Lower leg skin (tissue), 4 donors: Measurements from ENCODE around the gene CALHM4. TPM values are rescaled to one million over a fixed set of nuclear protein-coding genes. Genes with fewer than 3 reads are reported as not detected.

Source experiments
- DNase-seq, 2 donors: peaks; one replicate each; pipeline ENCODE4 v3.0.0-alpha.2; 2019; ENCODE audit warnings: low spot score in 2 of 2
- H3K4me3 ChIP-seq: fragments of 200-600 bp; sonication (generic); 2 replicates; pipeline ENCODE4 v1.5.1; 2017; ENCODE audit warnings: mild to moderate bottlenecking, low read depth; ENCODE audit not compliant: poor library complexity, severe bottlenecking
- POLR2A ChIP-seq, 2 donors: fragments of 450-650 bp; IDR thresholded peaks; one replicate each; pipeline ENCODE4 v1.6.1; 2016 to 2017; ENCODE audit warnings: antibody characterized with exemption in 2 of 2, mild to moderate bottlenecking in 1 of 2, moderate library complexity in 1 of 2
- WGBS, 2 donors: methylation state at CpG; one replicate each; pipeline ENCODE4 v1.1.5; 2018; 5-methylcytosine and 5-hydroxymethylcytosine counted together
- intact Hi-C: fragments of 100-400 bp; cut with DNase I; formaldehyde crosslinking; loops from one replicate; pipeline ENCODE4 v1.15.0; 2023; ENCODE audit warnings: low total_unique reads
- total RNA-seq, 4 donors: library from RNA; depleted of rRNA; stranded (reverse); fragments of >200 nt; gene quantifications; one replicate each; pipeline ENCODE4 v1.1.0, GENCODE V29; 2016
- TF ChIP-seq, protein P1 (sequence below), 3 donors: fragments of 450-650 bp; IDR thresholded peaks; one replicate each; pipeline ENCODE4 v1.5.1; 2016; ENCODE audit warnings: antibody characterized with exemption in 3 of 3, mild to moderate bottlenecking in 3 of 3, moderate library complexity in 2 of 3

Gene CALHM4, protein sequence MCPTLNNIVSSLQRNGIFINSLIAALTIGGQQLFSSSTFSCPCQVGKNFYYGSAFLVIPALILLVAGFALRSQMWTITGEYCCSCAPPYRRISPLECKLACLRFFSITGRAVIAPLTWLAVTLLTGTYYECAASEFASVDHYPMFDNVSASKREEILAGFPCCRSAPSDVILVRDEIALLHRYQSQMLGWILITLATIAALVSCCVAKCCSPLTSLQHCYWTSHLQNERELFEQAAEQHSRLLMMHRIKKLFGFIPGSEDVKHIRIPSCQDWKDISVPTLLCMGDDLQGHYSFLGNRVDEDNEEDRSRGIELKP
- total RNA-seq = 1 to 10 TPM in 1 of 4 donors, not detected in 3; 4.5 TPM

DNA sequence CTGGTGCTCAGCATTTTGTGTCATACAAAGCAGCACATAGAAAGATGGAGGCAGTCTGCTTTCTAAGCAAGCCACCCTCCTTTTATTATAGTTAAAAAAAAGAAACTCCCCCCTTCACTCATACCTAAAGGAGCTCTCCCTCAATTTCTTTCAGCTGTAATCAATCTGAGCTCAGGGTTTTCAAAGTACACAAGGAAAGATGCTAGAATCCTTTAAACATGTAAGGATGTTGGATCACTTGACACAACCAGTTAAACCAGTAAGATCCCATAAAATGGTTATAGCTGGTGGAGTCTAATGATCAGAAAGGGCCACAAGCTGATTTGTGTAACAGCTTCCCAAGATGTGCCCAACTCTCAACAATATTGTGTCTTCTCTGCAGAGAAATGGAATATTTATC is at the start of gene CALHM4:
CALHM4 (plus strand) TSS at position 301 of the 400 bp plus-strand sequence; CDS start at position 344, 43 bp downstream.
- no peak within 1 kb of the TSS for H3K4me3 ChIP-seq
- intact Hi-C loops = no loop called here
- no peak for DNase-seq
- no peak for TF ChIP-seq POLR2A (IDR thresholded peaks at IDR 0.05)
- TF ChIP-seq, protein P1, sequence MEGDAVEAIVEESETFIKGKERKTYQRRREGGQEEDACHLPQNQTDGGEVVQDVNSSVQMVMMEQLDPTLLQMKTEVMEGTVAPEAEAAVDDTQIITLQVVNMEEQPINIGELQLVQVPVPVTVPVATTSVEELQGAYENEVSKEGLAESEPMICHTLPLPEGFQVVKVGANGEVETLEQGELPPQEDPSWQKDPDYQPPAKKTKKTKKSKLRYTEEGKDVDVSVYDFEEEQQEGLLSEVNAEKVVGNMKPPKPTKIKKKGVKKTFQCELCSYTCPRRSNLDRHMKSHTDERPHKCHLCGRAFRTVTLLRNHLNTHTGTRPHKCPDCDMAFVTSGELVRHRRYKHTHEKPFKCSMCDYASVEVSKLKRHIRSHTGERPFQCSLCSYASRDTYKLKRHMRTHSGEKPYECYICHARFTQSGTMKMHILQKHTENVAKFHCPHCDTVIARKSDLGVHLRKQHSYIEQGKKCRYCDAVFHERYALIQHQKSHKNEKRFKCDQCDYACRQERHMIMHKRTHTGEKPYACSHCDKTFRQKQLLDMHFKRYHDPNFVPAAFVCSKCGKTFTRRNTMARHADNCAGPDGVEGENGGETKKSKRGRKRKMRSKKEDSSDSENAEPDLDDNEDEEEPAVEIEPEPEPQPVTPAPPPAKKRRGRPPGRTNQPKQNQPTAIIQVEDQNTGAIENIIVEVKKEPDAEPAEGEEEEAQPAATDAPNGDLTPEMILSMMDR (IDR thresholded peaks at IDR 0.05) = no peak

DNA sequence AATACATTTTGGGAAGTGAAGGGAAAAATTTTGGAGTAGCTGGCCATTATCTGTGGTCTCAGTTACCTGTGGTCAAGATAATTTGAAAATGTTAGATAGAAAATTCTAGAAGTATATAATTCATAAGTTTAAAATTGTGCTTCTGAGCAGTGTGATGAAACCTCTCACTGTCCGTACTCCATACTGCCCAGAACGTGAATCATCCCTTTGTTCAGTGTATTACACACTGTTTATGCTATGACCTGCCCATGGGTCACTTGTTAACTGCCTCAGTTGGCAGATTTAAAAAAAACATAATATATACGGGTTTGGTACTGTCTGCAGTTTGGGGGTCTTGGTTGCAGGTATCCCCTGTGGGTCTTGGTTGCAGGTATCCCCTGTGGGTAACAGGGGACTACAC is 46.2 kb upstream of the CALHM4 start:
- TF ChIP-seq, protein P1 (IDR thresholded peaks at IDR 0.05) = no peak
- TF ChIP-seq POLR2A (IDR thresholded peaks at IDR 0.05) = no peak

DNA sequence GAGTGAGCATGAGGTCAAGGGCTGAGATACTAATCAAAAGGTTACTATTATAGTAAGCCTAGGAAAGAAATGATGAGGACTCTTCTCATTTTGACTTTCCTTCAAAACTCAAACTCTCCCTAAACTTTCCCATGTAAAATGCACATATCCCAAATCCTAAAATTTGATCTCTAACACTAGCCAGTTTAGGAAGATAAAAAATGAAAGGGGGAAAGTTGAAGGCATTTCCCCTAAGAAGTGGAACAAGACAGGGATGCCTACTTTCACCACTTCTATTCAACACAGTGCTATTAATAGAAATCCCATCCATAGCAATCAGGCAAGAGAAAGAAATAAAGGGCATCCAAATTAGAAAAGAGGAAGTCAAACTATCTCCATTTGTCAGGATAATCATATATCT is 45.0 kb upstream of the CALHM4 start:
- TF ChIP-seq, protein P1 (IDR thresholded peaks at IDR 0.05) = no peak
- no peak for TF ChIP-seq POLR2A (IDR thresholded peaks at IDR 0.05)
- intact Hi-C loops = no loop called here
- DNase-seq = no peak
- H3K4me3 ChIP-seq = no peak overlapping the region

More for the DNA sequence above, 46.2 kb upstream of the CALHM4 start:
- DNase-seq = no peak
- WGBS, 2 donors = 82 to 89% methylated on average over 3 of the region's 3 CpGs
- H3K4me3 ChIP-seq = no peak overlapping the region
- intact Hi-C loops = no loop called here

DNA sequence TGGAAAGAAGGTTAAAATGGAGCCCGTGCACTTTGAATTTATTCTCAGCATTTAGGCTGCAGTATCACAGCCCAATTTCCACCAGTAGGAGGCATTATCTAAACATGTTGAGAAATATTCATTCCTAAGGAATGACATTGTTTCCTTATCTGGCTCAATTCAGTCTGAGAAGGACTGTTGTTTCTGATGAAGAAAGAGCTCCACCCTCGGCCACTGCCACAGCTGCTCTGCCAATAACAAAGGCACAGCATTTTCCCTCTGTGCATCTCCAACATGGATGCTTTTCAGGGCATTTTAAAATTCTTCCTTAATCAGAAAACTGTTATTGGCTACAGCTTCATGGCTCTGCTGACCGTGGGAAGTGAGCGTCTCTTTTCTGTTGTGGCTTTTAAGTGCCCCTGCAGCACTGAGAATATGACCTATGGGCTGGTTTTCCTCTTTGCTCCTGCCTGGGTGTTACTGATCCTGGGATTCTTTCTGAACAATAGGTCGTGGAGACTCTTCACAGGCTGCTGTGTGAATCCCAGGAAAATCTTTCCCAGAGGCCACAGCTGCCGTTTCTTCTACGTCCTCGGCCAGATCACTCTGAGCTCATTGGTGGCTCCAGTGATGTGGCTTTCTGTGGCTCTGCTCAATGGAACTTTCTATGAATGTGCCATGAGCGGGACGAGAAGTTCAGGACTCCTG is 42.0 kb upstream of the CALHM4 start, which contains the start of gene CALHM5:
CALHM5 (plus strand) TSS at position 216 of the 687 bp plus-strand sequence; CDS start at position 274, 58 bp downstream.
- peak within 1 kb of the TSS; percentile 30 for H3K4me3 ChIP-seq
- intact Hi-C loops = no loop called here
- TF ChIP-seq, protein P1 (IDR thresholded peaks at IDR 0.05) = no peak
- TF ChIP-seq POLR2A (IDR thresholded peaks at IDR 0.05) = no peak
- 47 to 59% methylated on average over 10 of the region's 10 CpGs for WGBS, 2 donors
- DNase-seq = peak in 1 of 2 donors; percentile 39

DNA sequence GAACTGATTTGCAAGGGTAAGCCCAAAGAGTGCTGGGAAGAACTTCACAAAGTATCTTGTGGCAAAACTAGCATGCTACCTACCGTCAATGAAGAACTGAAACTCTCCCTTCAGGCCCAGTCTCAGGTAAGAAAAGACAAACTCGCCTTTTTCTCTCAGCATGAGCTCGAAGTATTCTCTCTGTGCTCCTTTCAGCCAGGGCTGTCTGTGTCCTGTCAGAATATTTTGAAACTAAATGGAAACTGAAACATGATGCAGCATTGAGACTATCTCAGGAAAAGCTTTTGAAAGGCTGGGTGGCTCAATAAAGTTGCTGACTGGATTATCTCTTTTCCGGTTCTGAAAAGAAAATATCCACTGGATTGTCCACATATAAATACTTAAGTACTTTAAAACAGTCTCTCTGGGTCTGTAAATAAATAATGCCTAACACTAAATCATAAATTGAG is 41.4 kb upstream of the CALHM4 start:
- DNase-seq = no peak
- WGBS, 2 donors = 52 to 57% methylated on average over 4 of the region's 4 CpGs
- H3K4me3 ChIP-seq = peak overlapping the region; percentile 30
- intact Hi-C loops = no loop called here
- TF ChIP-seq, protein P1 (IDR thresholded peaks at IDR 0.05) = no peak
- TF ChIP-seq POLR2A (IDR thresholded peaks at IDR 0.05) = no peak
